Measurements from ENCODE around the gene MRAS. TPM values are rescaled to one million over a fixed set of nuclear protein-coding genes. Genes with fewer than 3 reads are reported as not detected.

The MRAS gene
- total RNA-seq, 1 donor from 2014 or later: 17.2 TPM

DNA sequence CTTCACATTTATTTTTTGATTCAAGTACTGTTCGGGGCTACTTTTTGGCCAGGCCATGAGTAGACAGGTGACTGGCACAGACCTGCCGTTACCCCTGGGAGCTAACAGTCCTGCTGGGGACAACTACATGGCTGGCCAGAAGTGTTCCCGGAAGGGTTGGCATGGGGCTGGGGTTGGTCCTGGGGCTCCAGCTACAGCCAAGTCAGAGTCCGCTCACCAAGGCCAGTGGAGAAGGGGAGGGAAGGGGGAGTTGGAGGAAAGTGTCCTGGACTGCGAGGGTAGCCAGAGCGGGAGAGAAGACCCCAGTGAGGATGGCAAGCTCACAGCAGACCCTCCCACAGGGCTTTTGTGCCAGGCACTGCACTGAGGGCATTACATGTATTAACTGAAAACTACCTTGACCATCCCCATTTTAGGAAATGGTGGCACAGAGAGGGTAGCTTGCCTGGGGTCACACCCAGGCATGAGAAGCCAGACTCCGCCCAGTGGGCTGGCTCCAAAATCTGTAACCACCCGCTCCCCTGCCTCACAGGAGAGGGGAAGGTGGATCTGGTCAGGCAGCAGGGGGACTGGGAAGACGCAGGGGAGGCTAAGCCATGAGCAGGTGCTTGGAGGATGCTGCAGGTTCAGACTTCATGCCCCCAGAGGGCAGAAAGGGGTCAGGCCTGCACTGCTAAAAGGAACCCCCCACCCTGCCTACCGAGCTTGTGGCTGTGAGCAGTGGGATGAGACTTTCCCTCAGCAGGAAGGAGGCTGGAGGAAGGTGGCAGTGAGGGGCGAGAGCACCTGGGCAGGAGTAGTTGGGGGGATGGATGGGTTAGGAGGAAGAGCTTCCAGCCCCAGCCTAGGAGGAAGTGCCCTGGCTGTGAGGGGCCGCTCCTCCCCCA is 47.7 kb downstream of the MRAS start:
- H3K4me3 ChIP-seq (ENCODE audit: low read depth, low read length): no peak overlapping the region
- DNase-seq (ENCODE audit: low read depth): no peak
- TF ChIP-seq, protein P1, sequence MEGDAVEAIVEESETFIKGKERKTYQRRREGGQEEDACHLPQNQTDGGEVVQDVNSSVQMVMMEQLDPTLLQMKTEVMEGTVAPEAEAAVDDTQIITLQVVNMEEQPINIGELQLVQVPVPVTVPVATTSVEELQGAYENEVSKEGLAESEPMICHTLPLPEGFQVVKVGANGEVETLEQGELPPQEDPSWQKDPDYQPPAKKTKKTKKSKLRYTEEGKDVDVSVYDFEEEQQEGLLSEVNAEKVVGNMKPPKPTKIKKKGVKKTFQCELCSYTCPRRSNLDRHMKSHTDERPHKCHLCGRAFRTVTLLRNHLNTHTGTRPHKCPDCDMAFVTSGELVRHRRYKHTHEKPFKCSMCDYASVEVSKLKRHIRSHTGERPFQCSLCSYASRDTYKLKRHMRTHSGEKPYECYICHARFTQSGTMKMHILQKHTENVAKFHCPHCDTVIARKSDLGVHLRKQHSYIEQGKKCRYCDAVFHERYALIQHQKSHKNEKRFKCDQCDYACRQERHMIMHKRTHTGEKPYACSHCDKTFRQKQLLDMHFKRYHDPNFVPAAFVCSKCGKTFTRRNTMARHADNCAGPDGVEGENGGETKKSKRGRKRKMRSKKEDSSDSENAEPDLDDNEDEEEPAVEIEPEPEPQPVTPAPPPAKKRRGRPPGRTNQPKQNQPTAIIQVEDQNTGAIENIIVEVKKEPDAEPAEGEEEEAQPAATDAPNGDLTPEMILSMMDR (conservative IDR thresholded peaks at IDR 0.05; ENCODE audit: low read depth, low read length): no peak

GRCh38 chr3:138396752-138397410 is 48.5 kb downstream of the MRAS start:
- DNase-seq (ENCODE audit: low read depth): no peak
- TF ChIP-seq, protein P1 (conservative IDR thresholded peaks at IDR 0.05; ENCODE audit: low read depth, low read length): no peak
- H3K4me3 ChIP-seq (ENCODE audit: low read depth, low read length): no peak overlapping the region

DNA sequence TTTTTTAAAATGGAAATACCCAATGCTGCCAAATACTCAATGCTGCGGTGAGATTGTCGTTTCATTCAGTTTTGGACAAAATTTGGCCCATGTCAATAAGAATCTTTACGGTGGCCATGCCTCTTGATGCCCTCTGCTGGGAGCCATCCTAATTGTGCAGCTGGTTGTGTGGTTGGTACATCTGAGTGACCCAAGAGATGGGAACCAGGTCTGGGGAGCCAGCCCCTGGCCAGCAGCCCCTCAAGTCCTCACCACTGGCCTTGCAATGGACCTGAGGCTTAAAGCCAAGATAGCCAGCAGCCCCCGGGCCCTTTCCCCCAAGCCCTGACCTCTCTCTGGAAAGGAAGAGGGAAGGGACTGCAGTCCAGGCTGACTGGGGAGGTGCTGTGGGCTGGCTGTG is 49.6 kb downstream of the MRAS start:
- DNase-seq (ENCODE audit: low read depth): no peak
- H3K4me3 ChIP-seq (ENCODE audit: low read depth, low read length): no peak overlapping the region
- TF ChIP-seq, protein P1 (conservative IDR thresholded peaks at IDR 0.05; ENCODE audit: low read depth, low read length): peak; percentile 47

- DNase-seq (ENCODE audit: low read depth): no peak
- TF ChIP-seq, protein P1 (conservative IDR thresholded peaks at IDR 0.05; ENCODE audit: low read depth, low read length): no peak
- H3K4me3 ChIP-seq (ENCODE audit: low read depth, low read length): no peak overlapping the region
Observed at GRCh38 chr3:138398791-138399575, 50.6 kb downstream of the MRAS start.

DNA sequence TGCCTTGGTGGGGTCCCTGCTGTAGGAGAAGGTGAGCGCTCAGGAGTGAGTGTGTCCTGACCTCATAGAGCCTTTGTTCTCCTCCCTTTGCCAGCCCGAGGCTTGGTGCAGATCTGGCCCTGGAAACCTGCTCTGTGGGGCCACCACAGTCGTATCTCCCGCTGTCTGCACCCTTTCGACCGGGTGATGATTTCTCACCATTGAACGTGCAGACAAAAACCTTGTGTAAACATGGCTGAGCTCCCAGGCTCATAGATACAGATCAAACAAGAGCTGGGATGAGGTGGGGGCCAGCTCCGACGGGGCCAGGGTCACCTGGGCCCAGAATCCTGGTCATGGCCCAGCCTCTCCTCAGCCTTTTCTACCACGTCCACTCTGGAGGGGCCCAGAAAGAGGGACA is 51.4 kb downstream of the MRAS start:
- TF ChIP-seq, protein P1 (conservative IDR thresholded peaks at IDR 0.05; ENCODE audit: low read depth, low read length): no peak
- no peak for DNase-seq (ENCODE audit: low read depth)
- H3K4me3 ChIP-seq (ENCODE audit: low read depth, low read length): no peak overlapping the region

DNA sequence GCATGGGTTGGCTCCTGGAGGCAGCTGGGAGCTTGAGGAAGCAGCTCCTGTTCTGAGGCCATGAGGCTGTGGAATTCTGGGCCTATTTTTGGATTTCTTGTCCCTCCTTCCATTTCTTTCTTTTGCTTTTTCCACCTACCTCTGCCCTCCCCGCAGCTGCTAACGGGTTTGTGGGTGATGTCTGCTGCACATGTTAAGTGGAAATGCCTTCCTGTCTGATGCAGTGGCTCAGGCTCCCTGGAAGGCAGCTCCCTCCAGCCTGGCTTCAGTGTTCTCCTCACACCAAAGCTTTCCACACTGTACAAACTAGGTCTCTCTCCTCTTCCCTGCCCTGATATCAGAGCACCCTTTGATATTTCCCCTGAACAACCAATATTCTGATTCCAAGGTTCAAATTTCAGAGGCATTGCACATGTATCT is 52.3 kb downstream of the MRAS start:
- TF ChIP-seq, protein P1 (conservative IDR thresholded peaks at IDR 0.05; ENCODE audit: low read depth, low read length): no peak
- DNase-seq (ENCODE audit: low read depth): no peak
- no peak overlapping the region for H3K4me3 ChIP-seq (ENCODE audit: low read depth, low read length)

Measured in epithelial cell of proximal tubule (primary cell).